ENCODE data around the gene MARCHF6. TPM values are rescaled to one million over a fixed set of nuclear protein-coding genes. Genes with fewer than 3 reads are reported as not detected.
"Not testable (repeated sequence)": the region's sequence is repeated elsewhere in the genome, so short reads cannot be mapped to it uniquely, and the experiment has no call there.

The MARCHF6 gene
- total RNA-seq, 3 donors from 2014 or later = 90.8 to 123 (median 121) TPM

DNA sequence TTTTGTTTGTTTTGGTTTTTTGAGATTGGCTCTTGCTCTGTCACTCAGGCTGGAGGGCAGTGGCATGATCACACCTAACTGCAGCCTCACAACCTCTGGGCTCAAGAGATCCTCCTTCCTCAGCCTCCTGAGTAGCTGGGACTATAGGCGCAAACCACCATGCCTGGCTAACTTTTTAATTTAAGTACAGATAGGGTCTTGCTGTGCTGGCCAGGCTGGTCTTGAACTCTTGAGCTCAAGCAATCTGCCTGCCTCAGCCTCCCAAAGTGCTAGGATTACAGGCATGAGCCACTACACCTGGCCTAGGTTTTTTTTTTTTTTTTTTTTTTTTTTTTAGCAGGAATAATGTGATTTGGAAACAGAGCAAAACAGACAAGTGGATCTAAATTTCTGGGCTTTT lies 37.6 kb downstream of the MARCHF6 start:
- no peaks in the 10 kb centered on the region for H3K4me1 ChIP-seq
- H3K27me3 ChIP-seq = no peaks in the 10 kb centered on the region
- H3K9me3 ChIP-seq = no peaks in the 10 kb centered on the region
- no peak overlapping the region for H3K27ac ChIP-seq
- H3K4me3 ChIP-seq = no peak overlapping the region
- DNase-seq (ENCODE audit: low spot score in 2 of 2) = no peak
- intact Hi-C loops (cut with DNase I; ENCODE audit: low total_unique reads) = no loop called here
- TF ChIP-seq, protein P1, sequence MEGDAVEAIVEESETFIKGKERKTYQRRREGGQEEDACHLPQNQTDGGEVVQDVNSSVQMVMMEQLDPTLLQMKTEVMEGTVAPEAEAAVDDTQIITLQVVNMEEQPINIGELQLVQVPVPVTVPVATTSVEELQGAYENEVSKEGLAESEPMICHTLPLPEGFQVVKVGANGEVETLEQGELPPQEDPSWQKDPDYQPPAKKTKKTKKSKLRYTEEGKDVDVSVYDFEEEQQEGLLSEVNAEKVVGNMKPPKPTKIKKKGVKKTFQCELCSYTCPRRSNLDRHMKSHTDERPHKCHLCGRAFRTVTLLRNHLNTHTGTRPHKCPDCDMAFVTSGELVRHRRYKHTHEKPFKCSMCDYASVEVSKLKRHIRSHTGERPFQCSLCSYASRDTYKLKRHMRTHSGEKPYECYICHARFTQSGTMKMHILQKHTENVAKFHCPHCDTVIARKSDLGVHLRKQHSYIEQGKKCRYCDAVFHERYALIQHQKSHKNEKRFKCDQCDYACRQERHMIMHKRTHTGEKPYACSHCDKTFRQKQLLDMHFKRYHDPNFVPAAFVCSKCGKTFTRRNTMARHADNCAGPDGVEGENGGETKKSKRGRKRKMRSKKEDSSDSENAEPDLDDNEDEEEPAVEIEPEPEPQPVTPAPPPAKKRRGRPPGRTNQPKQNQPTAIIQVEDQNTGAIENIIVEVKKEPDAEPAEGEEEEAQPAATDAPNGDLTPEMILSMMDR (IDR thresholded peaks at IDR 0.05) = no peak
- no peak for TF ChIP-seq POLR2AphosphoS5 (IDR thresholded peaks at IDR 0.05)
- TF ChIP-seq POLR2A (IDR thresholded peaks at IDR 0.05) = no peak
- peaks cover 14% of the 10 kb centered on the region for H3K36me3 ChIP-seq

DNA sequence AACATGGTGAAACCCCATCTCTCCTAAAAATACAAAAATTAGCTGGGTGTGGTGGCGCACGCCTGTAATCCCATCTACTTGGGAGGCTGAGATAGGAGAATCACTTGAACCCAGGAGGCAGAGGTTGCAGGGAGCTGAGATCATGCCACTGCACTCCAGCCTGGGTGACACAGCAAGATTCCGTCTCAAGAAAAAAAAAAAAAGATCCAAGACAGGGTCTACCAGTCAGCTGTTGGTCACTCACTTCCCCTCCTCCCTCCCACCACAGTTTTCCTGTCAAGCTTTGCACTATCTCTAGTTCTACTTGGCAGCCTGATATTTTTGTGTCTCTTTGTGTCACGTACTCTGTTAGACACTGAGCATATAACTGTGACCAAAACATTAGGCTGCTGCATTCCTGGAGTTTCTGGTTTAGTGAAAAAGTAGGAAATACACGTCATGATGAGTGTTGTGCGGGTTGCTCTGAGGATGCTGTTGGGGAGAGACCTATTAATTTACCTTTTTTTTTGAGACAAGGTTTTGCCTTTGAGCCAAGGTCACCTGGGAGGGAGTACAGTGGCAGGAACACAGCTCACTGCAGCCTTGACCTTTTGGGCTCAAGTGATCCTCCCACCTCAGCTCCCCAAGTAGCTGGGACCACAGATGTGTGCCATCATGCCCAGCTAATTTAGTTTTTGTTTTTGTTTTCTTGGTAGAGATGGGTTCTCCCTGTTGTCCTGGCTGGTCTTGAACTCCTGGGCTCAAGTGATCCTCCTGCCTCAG lies 39.3 kb downstream of the MARCHF6 start:
- H3K4me1 ChIP-seq; H3K27ac ChIP-seq; H3K9me3 ChIP-seq; H3K27me3 ChIP-seq; H3K4me3 ChIP-seq; intact Hi-C loops (cut with DNase I; ENCODE audit: low total_unique reads); DNase-seq (ENCODE audit: low spot score in 2 of 2): not testable (repeated sequence)
- peaks cover 14% of the 10 kb centered on the region for H3K36me3 ChIP-seq

DNA sequence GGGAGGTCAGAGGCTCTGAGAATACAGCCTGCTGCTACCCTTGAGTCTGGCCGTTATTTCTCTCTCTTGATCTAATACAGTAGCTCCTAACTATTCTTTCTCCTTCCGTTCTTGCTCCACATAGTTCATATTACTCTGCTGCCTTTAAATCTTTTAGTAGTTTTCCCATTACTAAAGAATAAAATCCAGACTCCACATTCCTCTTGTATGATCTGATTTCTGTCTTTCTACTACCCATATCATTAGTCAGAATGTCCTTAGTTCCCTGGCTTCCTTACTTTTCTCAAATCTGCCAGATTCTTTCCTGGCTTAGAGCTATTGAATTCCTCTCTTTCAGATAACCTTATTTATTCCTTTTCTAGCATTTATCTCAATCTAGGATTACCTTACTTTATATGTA lies 40.0 kb downstream of the MARCHF6 start:
- Histone ChIP-seq H3K9me3 (no peaks in the 10 kb centered on the region), H3K27me3 (no peaks in the 10 kb centered on the region), H3K27ac (no peak overlapping the region), H3K36me3 (peaks cover 14% of the 10 kb centered on the region), H3K4me3 (no peak overlapping the region), H3K4me1 (no peaks in the 10 kb centered on the region)
- TF ChIP-seq POLR2A (IDR thresholded peaks at IDR 0.05) (no peak), POLR2AphosphoS5 (IDR thresholded peaks at IDR 0.05) (no peak)
- TF ChIP-seq, protein P1 (IDR thresholded peaks at IDR 0.05) = no peak
- intact Hi-C loops (cut with DNase I; ENCODE audit: low total_unique reads) = no loop called here
- no peak for DNase-seq (ENCODE audit: low spot score in 2 of 2)

DNA sequence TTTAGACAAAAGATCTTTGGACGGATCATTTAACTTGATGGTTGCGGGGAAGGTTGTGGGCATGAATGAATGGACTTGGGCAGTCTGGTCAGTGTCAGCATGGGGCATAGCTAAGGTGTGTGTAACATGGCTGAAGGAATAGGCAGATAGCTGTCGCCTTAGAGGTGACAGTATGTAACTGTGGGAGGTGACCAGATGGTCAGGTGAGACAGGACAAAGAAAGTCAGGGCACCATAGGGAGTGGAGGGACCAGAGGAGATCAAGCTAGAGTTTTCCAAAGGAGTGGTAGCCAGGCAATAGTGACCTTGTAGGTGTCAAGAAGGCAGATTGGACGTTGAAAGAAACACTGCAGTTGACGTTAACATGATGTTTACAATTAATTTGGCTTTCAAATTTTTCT lies 43.1 kb downstream of the MARCHF6 start:
- Histone ChIP-seq H3K36me3 (peaks cover 14% of the 10 kb centered on the region), H3K27me3 (no peaks in the 10 kb centered on the region), H3K4me3 (no peak overlapping the region), H3K27ac (no peak overlapping the region), H3K9me3 (no peaks in the 10 kb centered on the region), H3K4me1 (no peaks in the 10 kb centered on the region)
- TF ChIP-seq POLR2AphosphoS5 (IDR thresholded peaks at IDR 0.05) = no peak
- intact Hi-C loops (cut with DNase I; ENCODE audit: low total_unique reads) = no loop called here
- no peak for DNase-seq (ENCODE audit: low spot score in 2 of 2)

DNA sequence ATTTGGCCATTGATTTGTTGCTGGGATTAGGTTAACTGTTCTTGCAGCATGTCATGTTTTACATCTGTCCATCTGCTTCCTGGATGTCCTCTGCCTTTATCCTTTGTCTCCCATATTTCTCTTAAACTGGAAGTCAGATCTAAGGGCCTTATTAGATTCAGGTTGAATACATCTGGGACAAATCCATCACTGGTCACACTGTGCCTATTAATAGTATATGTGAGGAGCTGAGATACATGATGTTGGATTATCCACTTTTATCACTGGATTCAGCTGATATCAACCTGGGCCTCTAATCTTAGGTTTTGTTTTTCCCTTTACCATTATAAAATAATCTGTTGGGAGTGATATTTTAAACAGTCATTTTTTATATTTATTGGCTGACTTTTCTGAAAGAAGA lies 46.3 kb downstream of the MARCHF6 start:
- H3K9me3 ChIP-seq = no peaks in the 10 kb centered on the region
- intact Hi-C loops (cut with DNase I; ENCODE audit: low total_unique reads) = no loop called here
- H3K27me3 ChIP-seq = no peaks in the 10 kb centered on the region
- no peaks in the 10 kb centered on the region for H3K4me1 ChIP-seq
- no peak for DNase-seq (ENCODE audit: low spot score in 2 of 2)
- no peak overlapping the region for H3K4me3 ChIP-seq
- no peak for TF ChIP-seq POLR2AphosphoS5 (IDR thresholded peaks at IDR 0.05)
- TF ChIP-seq, protein P1 (IDR thresholded peaks at IDR 0.05) = no peak
- no peak for TF ChIP-seq POLR2A (IDR thresholded peaks at IDR 0.05)
- no peak overlapping the region for H3K27ac ChIP-seq
- H3K36me3 ChIP-seq = no peaks in the 10 kb centered on the region

DNA sequence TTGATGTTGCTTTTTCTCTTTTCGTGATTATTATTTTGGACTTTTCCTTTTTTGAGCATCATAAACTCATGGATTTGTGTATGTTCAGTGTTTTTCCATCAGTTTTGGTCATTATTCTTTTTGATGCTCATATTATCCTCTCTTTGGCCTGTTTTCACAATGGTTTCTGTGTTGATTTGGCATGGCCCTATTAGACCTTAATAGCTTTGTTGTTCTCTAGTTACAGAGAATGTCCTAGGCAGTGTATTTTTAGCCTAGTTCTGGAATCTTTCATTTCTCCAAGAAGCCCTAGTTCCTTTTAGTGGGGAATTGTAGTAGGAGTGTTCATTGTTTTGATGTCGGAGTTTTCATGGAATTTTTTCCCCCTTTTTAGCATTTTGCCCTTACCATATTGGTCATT lies 46.9 kb downstream of the MARCHF6 start:
- Histone ChIP-seq H3K36me3 (no peaks in the 10 kb centered on the region), H3K4me3 (no peak overlapping the region), H3K4me1 (no peaks in the 10 kb centered on the region), H3K9me3 (no peaks in the 10 kb centered on the region), H3K27ac (no peak overlapping the region), H3K27me3 (no peaks in the 10 kb centered on the region)
- TF ChIP-seq POLR2AphosphoS5 (IDR thresholded peaks at IDR 0.05) (no peak), POLR2A (IDR thresholded peaks at IDR 0.05) (no peak)
- TF ChIP-seq, protein P1 (IDR thresholded peaks at IDR 0.05) = no peak
- intact Hi-C loops (cut with DNase I; ENCODE audit: low total_unique reads) = no loop called here
- DNase-seq (ENCODE audit: low spot score in 2 of 2) = no peak
